HEK293 (cell line): ENCODE measurements around the gene ADCK2.

Experiments used
- KLF9 ChIP-seq: fragments of 450-650 bp; formaldehyde crosslinking; IDR thresholded peaks from 2 replicates; pipeline ENCODE4 v1.5.1; 2016; ENCODE audit warnings: missing biosample characterization, missing genetic modification characterization, low read depth
- YY1 ChIP-seq: fragments of 450-650 bp; formaldehyde crosslinking; IDR thresholded peaks from 2 replicates; pipeline ENCODE4 v1.5.1; 2018; ENCODE audit warnings: missing biosample characterization, missing genetic modification characterization
- ZIC2 ChIP-seq: fragments of 450-650 bp; formaldehyde crosslinking; IDR thresholded peaks from 2 replicates; pipeline ENCODE4 v1.5.1; 2016; ENCODE audit warnings: missing biosample characterization, missing genetic modification characterization
- ZNF10 ChIP-seq: fragments of 450-650 bp; formaldehyde crosslinking; IDR thresholded peaks from 2 replicates; pipeline ENCODE4 v1.5.1; 2017; ENCODE audit warnings: missing biosample characterization, missing genetic modification characterization
- ZNF112 ChIP-seq: fragments of 450-650 bp; formaldehyde crosslinking; IDR thresholded peaks from 2 replicates; pipeline ENCODE4 v1.5.0; 2017; ENCODE audit warnings: missing biosample characterization, missing genetic modification characterization
- ZNF146 ChIP-seq: fragments of 450-650 bp; formaldehyde crosslinking; IDR thresholded peaks from 2 replicates; pipeline ENCODE4 v1.5.1; 2016; ENCODE audit warnings: missing biosample characterization, missing genetic modification characterization
- ZNF174 ChIP-seq: fragments of 450-650 bp; formaldehyde crosslinking; IDR thresholded peaks from 2 replicates; pipeline ENCODE4 v1.5.0; 2017; ENCODE audit warnings: missing biosample characterization, mild to moderate bottlenecking, missing genetic modification characterization
- ZNF214 ChIP-seq: fragments of 450-650 bp; formaldehyde crosslinking; IDR thresholded peaks from 2 replicates; pipeline ENCODE4 v1.5.1; 2017; ENCODE audit warnings: missing biosample characterization, mild to moderate bottlenecking, missing genetic modification characterization, borderline replicate concordance
- ZNF37A ChIP-seq: fragments of 450-650 bp; IDR thresholded peaks from 2 replicates; pipeline ENCODE4 v1.5.1; 2018; ENCODE audit warnings: missing biosample characterization, missing genetic modification characterization
- ZNF423 ChIP-seq: fragments of 450-650 bp; formaldehyde crosslinking; IDR thresholded peaks from 2 replicates; pipeline ENCODE4 v1.5.1; 2016; ENCODE audit warnings: missing biosample characterization, missing genetic modification characterization
- ZNF473 ChIP-seq: fragments of 450-650 bp; formaldehyde crosslinking; IDR thresholded peaks from 2 replicates; pipeline ENCODE4 v1.5.1; 2017; ENCODE audit warnings: missing biosample characterization, missing genetic modification characterization
- ZNF529 ChIP-seq: fragments of 450-650 bp; formaldehyde crosslinking; IDR thresholded peaks from 2 replicates; pipeline ENCODE4 v1.5.1; 2017; ENCODE audit warnings: missing genetic modification characterization, missing biosample characterization; ENCODE audit not compliant: insufficient replicate concordance
- ZNF571 ChIP-seq: fragments of 450-650 bp; formaldehyde crosslinking; IDR thresholded peaks from 2 replicates; pipeline ENCODE4 v1.5.0; 2017; ENCODE audit warnings: missing biosample characterization, missing genetic modification characterization
- ZNF600 ChIP-seq: fragments of 450-650 bp; formaldehyde crosslinking; IDR thresholded peaks from 2 replicates; pipeline ENCODE4 v1.5.1; 2016; ENCODE audit warnings: missing biosample characterization, missing genetic modification characterization
- ZNF624 ChIP-seq: fragments of 450-650 bp; formaldehyde crosslinking; IDR thresholded peaks from 2 replicates; pipeline ENCODE4 v1.5.1; 2017; ENCODE audit warnings: missing biosample characterization, missing genetic modification characterization
- ZNF843 ChIP-seq: fragments of 450-650 bp; formaldehyde crosslinking; IDR thresholded peaks from 2 replicates; pipeline ENCODE4 v1.5.1; 2016; ENCODE audit warnings: missing biosample characterization, missing genetic modification characterization
- ZSCAN16 ChIP-seq: fragments of 450-650 bp; formaldehyde crosslinking; IDR thresholded peaks from 2 replicates; pipeline ENCODE4 v1.5.1; 2016; ENCODE audit warnings: missing biosample characterization, missing genetic modification characterization
- ZSCAN30 ChIP-seq: fragments of 450-650 bp; IDR thresholded peaks from 2 replicates; pipeline ENCODE4 v1.5.1; 2018; ENCODE audit warnings: missing biosample characterization, mild to moderate bottlenecking, missing genetic modification characterization, moderate library complexity
- TF ChIP-seq, protein P1 (sequence below): fragments of 450-650 bp; formaldehyde crosslinking; conservative IDR thresholded peaks from 2 replicates; pipeline ENCODE4 v1.5.1; 2016; ENCODE audit warnings: low read depth, missing biosample characterization, missing genetic modification characterization
- TF ChIP-seq, protein P2 (sequence below): fragments of 450-650 bp; formaldehyde crosslinking; IDR thresholded peaks from 2 replicates; pipeline ENCODE4 v1.5.1; 2016; ENCODE audit warnings: missing biosample characterization, missing genetic modification characterization, borderline replicate concordance
- TF ChIP-seq, protein P3 (sequence below): fragments of 450-650 bp; formaldehyde crosslinking; IDR thresholded peaks from 2 replicates; pipeline ENCODE4 v1.5.1; 2016; ENCODE audit warnings: missing biosample characterization, missing genetic modification characterization, borderline replicate concordance
- TF ChIP-seq, protein P4 (sequence below): fragments of 450-650 bp; formaldehyde crosslinking; IDR thresholded peaks from 2 replicates; pipeline ENCODE4 v1.5.1; 2017; ENCODE audit warnings: missing biosample characterization, missing genetic modification characterization
- TF ChIP-seq, protein P5 (sequence below): fragments of 450-650 bp; formaldehyde crosslinking; IDR thresholded peaks from 2 replicates; pipeline ENCODE4 v1.5.1; 2016; ENCODE audit warnings: missing biosample characterization, missing genetic modification characterization

The ADCK2 gene

DNA sequence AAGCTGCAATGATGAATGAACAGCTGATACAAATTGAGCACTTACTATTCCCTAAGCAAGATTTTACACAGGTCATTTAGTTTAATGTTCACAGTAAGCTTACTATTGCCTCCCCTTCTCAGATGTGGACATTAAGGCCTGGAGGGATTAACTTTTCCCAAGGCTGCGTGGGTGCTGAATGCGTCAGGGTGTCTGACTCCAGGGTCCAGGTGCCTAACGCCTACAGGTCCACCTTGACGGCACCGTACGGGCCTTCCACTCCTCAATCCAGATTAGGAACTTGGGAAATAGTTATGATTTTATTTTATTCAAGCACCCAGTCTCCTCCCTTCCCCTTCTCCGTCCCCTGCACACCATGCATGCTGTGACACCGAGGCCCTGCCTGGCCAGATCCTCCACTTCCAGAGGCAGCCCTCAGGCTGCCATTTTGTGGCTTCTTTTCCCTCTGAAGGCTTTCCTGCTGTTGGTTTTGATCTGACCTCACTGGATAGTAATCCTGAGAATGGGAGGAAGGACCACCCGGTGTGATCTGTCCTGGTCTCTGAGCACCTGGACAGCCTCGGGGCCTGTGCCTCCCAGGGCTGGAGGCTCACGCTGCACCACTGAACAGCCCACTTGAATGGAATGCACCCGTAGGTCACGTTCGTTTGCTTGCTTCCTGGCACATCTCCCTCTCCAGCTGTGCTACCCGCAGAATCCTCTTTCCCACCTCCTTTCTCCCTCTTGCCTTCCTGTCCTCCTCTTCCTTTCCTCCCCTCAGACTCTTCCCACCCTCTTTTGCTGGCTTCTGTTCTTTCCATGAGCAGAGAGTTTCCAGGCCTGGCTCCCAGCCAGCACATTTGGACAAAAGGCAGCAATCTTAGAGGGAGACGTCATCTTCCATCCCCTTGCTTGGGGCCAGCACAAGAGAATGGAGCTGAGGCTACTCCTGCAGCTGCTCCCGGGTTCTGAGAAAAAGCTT, 46.6 kb upstream of the ADCK2 start (continued):
- TF ChIP-seq, protein P1, sequence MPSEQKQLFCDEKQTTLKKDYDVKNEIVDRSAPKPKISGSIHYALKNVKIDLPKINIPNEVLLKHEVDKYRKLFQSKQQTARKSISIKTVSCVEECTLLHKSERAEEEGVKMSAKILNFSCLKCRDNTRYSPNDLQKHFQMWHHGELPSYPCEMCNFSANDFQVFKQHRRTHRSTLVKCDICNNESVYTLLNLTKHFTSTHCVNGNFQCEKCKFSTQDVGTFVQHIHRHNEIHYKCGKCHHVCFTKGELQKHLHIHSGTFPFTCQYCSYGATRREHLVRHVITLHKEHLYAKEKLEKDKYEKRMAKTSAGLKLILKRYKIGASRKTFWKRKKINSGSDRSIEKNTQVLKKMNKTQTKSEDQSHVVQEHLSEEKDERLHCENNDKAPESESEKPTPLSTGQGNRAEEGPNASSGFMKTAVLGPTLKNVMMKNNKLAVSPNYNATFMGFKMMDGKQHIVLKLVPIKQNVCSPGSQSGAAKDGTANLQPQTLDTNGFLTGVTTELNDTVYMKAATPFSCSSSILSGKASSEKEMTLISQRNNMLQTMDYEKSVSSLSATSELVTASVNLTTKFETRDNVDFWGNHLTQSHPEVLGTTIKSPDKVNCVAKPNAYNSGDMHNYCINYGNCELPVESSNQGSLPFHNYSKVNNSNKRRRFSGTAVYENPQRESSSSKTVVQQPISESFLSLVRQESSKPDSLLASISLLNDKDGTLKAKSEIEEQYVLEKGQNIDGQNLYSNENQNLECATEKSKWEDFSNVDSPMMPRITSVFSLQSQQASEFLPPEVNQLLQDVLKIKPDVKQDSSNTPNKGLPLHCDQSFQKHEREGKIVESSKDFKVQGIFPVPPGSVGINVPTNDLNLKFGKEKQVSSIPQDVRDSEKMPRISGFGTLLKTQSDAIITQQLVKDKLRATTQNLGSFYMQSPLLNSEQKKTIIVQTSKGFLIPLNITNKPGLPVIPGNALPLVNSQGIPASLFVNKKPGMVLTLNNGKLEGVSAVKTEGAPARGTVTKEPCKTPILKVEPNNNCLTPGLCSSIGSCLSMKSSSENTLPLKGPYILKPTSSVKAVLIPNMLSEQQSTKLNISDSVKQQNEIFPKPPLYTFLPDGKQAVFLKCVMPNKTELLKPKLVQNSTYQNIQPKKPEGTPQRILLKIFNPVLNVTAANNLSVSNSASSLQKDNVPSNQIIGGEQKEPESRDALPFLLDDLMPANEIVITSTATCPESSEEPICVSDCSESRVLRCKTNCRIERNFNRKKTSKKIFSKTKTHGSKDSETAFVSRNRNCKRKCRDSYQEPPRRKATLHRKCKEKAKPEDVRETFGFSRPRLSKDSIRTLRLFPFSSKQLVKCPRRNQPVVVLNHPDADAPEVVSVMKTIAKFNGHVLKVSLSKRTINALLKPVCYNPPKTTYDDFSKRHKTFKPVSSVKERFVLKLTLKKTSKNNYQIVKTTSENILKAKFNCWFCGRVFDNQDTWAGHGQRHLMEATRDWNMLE: no peak
- TF ChIP-seq ZNF624 (no peak), ZNF600 (tag by site-specific recombination) (peak; percentile 88), YY1 (tag by site-specific recombination) (no peak), ZIC2 (tag by site-specific recombination) (peak; percentile 84), ZNF423 (tag by site-specific recombination) (no peak), ZNF112 (tag by site-specific recombination) (no peak), ZNF37A (tag by site-specific recombination) (no peak), ZSCAN16 (tag by site-specific recombination) (no peak), ZNF473 (tag by site-specific recombination) (no peak), ZNF10 (tag by site-specific recombination) (peak; percentile 39; the same call in 1 of the 2 replicates), ZNF146 (no peak), KLF9 (no peak), ZNF571 (no peak), ZNF174 (tag by site-specific recombination) (no peak), ZSCAN30 (tag by site-specific recombination) (no peak), ZNF843 (tag by site-specific recombination) (peak; percentile 69; the same call in 1 of the 2 replicates), ZNF214 (tag by site-specific recombination) (no peak), ZNF529 (tag by site-specific recombination) (no peak)
- TF ChIP-seq, protein P2, sequence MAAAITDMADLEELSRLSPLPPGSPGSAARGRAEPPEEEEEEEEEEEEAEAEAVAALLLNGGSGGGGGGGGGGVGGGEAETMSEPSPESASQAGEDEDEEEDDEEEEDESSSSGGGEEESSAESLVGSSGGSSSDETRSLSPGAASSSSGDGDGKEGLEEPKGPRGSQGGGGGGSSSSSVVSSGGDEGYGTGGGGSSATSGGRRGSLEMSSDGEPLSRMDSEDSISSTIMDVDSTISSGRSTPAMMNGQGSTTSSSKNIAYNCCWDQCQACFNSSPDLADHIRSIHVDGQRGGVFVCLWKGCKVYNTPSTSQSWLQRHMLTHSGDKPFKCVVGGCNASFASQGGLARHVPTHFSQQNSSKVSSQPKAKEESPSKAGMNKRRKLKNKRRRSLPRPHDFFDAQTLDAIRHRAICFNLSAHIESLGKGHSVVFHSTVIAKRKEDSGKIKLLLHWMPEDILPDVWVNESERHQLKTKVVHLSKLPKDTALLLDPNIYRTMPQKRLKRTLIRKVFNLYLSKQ (tag by site-specific recombination): no peak
- TF ChIP-seq, protein P3, sequence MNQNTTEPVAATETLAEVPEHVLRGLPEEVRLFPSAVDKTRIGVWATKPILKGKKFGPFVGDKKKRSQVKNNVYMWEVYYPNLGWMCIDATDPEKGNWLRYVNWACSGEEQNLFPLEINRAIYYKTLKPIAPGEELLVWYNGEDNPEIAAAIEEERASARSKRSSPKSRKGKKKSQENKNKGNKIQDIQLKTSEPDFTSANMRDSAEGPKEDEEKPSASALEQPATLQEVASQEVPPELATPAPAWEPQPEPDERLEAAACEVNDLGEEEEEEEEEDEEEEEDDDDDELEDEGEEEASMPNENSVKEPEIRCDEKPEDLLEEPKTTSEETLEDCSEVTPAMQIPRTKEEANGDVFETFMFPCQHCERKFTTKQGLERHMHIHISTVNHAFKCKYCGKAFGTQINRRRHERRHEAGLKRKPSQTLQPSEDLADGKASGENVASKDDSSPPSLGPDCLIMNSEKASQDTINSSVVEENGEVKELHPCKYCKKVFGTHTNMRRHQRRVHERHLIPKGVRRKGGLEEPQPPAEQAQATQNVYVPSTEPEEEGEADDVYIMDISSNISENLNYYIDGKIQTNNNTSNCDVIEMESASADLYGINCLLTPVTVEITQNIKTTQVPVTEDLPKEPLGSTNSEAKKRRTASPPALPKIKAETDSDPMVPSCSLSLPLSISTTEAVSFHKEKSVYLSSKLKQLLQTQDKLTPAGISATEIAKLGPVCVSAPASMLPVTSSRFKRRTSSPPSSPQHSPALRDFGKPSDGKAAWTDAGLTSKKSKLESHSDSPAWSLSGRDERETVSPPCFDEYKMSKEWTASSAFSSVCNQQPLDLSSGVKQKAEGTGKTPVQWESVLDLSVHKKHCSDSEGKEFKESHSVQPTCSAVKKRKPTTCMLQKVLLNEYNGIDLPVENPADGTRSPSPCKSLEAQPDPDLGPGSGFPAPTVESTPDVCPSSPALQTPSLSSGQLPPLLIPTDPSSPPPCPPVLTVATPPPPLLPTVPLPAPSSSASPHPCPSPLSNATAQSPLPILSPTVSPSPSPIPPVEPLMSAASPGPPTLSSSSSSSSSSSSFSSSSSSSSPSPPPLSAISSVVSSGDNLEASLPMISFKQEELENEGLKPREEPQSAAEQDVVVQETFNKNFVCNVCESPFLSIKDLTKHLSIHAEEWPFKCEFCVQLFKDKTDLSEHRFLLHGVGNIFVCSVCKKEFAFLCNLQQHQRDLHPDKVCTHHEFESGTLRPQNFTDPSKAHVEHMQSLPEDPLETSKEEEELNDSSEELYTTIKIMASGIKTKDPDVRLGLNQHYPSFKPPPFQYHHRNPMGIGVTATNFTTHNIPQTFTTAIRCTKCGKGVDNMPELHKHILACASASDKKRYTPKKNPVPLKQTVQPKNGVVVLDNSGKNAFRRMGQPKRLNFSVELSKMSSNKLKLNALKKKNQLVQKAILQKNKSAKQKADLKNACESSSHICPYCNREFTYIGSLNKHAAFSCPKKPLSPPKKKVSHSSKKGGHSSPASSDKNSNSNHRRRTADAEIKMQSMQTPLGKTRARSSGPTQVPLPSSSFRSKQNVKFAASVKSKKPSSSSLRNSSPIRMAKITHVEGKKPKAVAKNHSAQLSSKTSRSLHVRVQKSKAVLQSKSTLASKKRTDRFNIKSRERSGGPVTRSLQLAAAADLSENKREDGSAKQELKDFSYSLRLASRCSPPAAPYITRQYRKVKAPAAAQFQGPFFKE (tag by site-specific recombination): no peak
- TF ChIP-seq, protein P4, sequence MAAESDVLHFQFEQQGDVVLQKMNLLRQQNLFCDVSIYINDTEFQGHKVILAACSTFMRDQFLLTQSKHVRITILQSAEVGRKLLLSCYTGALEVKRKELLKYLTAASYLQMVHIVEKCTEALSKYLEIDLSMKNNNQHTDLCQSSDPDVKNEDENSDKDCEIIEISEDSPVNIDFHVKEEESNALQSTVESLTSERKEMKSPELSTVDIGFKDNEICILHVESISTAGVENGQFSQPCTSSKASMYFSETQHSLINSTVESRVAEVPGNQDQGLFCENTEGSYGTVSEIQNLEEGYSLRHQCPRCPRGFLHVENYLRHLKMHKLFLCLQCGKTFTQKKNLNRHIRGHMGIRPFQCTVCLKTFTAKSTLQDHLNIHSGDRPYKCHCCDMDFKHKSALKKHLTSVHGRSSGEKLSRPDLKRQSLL (tag by site-specific recombination): no peak
- TF ChIP-seq, protein P5, sequence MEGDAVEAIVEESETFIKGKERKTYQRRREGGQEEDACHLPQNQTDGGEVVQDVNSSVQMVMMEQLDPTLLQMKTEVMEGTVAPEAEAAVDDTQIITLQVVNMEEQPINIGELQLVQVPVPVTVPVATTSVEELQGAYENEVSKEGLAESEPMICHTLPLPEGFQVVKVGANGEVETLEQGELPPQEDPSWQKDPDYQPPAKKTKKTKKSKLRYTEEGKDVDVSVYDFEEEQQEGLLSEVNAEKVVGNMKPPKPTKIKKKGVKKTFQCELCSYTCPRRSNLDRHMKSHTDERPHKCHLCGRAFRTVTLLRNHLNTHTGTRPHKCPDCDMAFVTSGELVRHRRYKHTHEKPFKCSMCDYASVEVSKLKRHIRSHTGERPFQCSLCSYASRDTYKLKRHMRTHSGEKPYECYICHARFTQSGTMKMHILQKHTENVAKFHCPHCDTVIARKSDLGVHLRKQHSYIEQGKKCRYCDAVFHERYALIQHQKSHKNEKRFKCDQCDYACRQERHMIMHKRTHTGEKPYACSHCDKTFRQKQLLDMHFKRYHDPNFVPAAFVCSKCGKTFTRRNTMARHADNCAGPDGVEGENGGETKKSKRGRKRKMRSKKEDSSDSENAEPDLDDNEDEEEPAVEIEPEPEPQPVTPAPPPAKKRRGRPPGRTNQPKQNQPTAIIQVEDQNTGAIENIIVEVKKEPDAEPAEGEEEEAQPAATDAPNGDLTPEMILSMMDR: no peak
